Peyer's patch (tissue), 4 donors: ENCODE measurements around the gene DACT3.

Source experiments
- CTCF ChIP-seq, 6 experiments: fragments of 450-650 bp in 4 of 6; fragments of 200-600 bp in 2 of 6; sonication (generic) in 1 of 6; IDR thresholded peaks; one replicate each; pipeline ENCODE4 v1.5.1; 2017 to 2019; ENCODE audit warnings: antibody characterized with exemption in 6 of 6, mild to moderate bottlenecking in 3 of 6, moderate library complexity in 1 of 6
- POLR2A ChIP-seq, 2 donors: fragments of 450-650 bp; IDR thresholded peaks; one replicate each; pipeline ENCODE4 v1.5.1; 2017; ENCODE audit warnings: antibody characterized with exemption in 2 of 2, mild to moderate bottlenecking in 2 of 2, moderate library complexity in 2 of 2

- TF ChIP-seq CTCF (IDR thresholded peaks at IDR 0.05) (no peak), POLR2A (IDR thresholded peaks at IDR 0.05) (no peak)
Measured at GRCh38 chr19:46634045-46634655, 26.8 kb downstream of the DACT3 start.
